HG02588 (cell line): ENCODE measurements around the gene DHPS.
"Not testable (repeated sequence)": the region's sequence is repeated elsewhere in the genome, so short reads cannot be mapped to it uniquely, and the experiment has no call there.

Experiments
- ATAC-seq: cut with Tn5 transposase; IDR thresholded peaks from one replicate; pipeline ENCODE4 v1.9.1; 2021; ENCODE audit warnings: mild to moderate bottlenecking, moderate library complexity; ENCODE audit not compliant: unreplicated experiment

DHPS gene

GRCh38 chr19:12647490-12648071 is 34.1 kb downstream of the DHPS start:
- no peak for ATAC-seq

- no peak for ATAC-seq
Observed at GRCh38 chr19:12647047-12647446, 34.6 kb downstream of the DHPS start.

GRCh38 chr19:12646551-12646950 is 35.1 kb downstream of the DHPS start:
- no peak for ATAC-seq

GRCh38 chr19:12643716-12644115 is 38.0 kb downstream of the DHPS start:
- ATAC-seq = not testable (repeated sequence)

- ATAC-seq = no peak
Observed at GRCh38 chr19:12642506-12642905, 39.2 kb downstream of the DHPS start.

GRCh38 chr19:12641456-12641855 is 40.2 kb downstream of the DHPS start:
- ATAC-seq = no peak

GRCh38 chr19:12639901-12640613 is 41.6 kb downstream of the DHPS start:
- ATAC-seq = no peak

- ATAC-seq = no peak
Observed at GRCh38 chr19:12638611-12639182, 43.0 kb downstream of the DHPS start.

GRCh38 chr19:12636631-12637030 is 45.0 kb downstream of the DHPS start:
- ATAC-seq = no peak

GRCh38 chr19:12629215-12629614 is 52.5 kb downstream of the DHPS start:
- ATAC-seq = no peak

GRCh38 chr19:12628040-12629022 is 53.3 kb downstream of the DHPS start:
- ATAC-seq = no peak

- ATAC-seq = no peak
Observed at GRCh38 chr19:12626958-12627357, 54.7 kb downstream of the DHPS start.
